PFSK-1 (cell line): ENCODE measurements around the gene CORO1C.

Experiments
- FOXP2 ChIP-seq: optimal IDR thresholded peaks from 2 replicates; pipeline ENCODE3; 2011; ENCODE audit warnings: borderline replicate concordance, control low read depth, inconsistent platforms; ENCODE audit not compliant: insufficient read depth; ENCODE audit errors: extremely low read length, extremely low read depth
- POLR2AphosphoS5 ChIP-seq: IDR thresholded peaks from 2 replicates; pipeline ENCODE4 v1.6.1; 2012; ENCODE audit warnings: low read depth, mild to moderate bottlenecking, control low read depth, low read length, moderate library complexity
- SIN3A ChIP-seq: IDR thresholded peaks from 2 replicates; pipeline ENCODE4 v1.6.1; 2012; ENCODE audit warnings: mild to moderate bottlenecking, low read length, moderate library complexity, borderline replicate concordance; ENCODE audit not compliant: insufficient read depth
- TAF1 ChIP-seq: IDR thresholded peaks from 2 replicates; pipeline ENCODE4 v1.6.1; 2012; ENCODE audit warnings: low read length, control low read depth, borderline replicate concordance; ENCODE audit not compliant: insufficient read depth
- TF ChIP-seq, protein P1 (sequence below), 2 experiments: IDR thresholded peaks; 2 replicates each; pipeline versions ENCODE4 v1.6.1 to v1.8.0; 2011 to 2012; ENCODE audit warnings: low read depth in 2 of 2, low read length in 2 of 2, control low read depth in 1 of 2, inconsistent platforms in 1 of 2, mild to moderate bottlenecking in 1 of 2, moderate library complexity in 1 of 2; ENCODE audit not compliant: insufficient read depth in 1 of 2

The CORO1C gene

GRCh38 chr12:108629151-108629550, 102.2 kb downstream of the CORO1C start:
- TF ChIP-seq TAF1 = no peak
- TF ChIP-seq SIN3A = no peak
- TF ChIP-seq POLR2AphosphoS5 = no peak
- TF ChIP-seq, protein P1, sequence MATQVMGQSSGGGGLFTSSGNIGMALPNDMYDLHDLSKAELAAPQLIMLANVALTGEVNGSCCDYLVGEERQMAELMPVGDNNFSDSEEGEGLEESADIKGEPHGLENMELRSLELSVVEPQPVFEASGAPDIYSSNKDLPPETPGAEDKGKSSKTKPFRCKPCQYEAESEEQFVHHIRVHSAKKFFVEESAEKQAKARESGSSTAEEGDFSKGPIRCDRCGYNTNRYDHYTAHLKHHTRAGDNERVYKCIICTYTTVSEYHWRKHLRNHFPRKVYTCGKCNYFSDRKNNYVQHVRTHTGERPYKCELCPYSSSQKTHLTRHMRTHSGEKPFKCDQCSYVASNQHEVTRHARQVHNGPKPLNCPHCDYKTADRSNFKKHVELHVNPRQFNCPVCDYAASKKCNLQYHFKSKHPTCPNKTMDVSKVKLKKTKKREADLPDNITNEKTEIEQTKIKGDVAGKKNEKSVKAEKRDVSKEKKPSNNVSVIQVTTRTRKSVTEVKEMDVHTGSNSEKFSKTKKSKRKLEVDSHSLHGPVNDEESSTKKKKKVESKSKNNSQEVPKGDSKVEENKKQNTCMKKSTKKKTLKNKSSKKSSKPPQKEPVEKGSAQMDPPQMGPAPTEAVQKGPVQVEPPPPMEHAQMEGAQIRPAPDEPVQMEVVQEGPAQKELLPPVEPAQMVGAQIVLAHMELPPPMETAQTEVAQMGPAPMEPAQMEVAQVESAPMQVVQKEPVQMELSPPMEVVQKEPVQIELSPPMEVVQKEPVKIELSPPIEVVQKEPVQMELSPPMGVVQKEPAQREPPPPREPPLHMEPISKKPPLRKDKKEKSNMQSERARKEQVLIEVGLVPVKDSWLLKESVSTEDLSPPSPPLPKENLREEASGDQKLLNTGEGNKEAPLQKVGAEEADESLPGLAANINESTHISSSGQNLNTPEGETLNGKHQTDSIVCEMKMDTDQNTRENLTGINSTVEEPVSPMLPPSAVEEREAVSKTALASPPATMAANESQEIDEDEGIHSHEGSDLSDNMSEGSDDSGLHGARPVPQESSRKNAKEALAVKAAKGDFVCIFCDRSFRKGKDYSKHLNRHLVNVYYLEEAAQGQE (IDR thresholded peaks at IDR 0.05; ENCODE audit: insufficient read depth in 1 of 2, low read depth in 2 of 2, low read length in 2 of 2) = no peak
- TF ChIP-seq FOXP2 = no peak

DNA sequence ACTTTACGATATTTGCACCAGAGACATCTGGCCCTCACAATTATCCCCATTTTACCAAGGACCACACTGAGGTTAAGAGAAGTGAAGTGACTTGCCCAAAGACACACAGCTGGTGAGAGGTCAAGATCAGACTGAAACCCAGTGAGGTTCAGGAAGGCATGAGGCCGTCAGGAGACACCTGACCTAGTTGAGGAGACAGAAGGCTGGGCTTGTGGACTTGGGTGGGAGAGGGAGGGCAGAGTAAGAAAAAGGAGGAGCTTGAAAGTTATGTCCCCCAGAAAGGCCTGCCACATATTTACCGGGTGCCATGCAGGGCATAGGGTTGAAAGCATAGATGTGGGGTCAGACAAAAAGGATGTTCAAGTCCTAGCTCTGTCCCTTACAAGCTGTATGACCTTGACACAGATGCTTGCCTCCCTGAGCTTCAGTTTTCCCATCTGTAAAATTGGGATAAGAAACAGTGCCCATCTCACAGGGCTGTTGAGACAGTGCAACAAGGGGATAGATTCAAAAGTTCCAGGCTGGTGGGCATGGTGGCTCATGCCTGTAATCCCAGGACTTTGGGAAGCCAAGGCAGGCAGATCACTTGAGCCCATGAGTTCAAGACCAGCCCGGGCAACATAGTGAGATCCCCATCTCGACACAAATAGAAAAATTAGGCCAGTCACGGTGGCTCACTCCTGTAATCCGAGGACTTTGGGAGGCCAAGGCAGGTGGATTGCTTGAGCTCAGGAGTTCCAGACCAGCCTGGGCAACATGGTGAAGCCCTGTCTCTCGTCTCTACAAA, 104.0 kb downstream of the CORO1C start:
- TF ChIP-seq, protein P1 (IDR thresholded peaks at IDR 0.05; ENCODE audit: insufficient read depth in 1 of 2, low read depth in 2 of 2, low read length in 2 of 2) = no peak

GRCh38 chr12:108625228-108625627, 106.1 kb downstream of the CORO1C start:
- TF ChIP-seq, protein P1 (IDR thresholded peaks at IDR 0.05; ENCODE audit: insufficient read depth in 1 of 2, low read depth in 2 of 2, low read length in 2 of 2) = no peak
- no peak for TF ChIP-seq TAF1
- no peak for TF ChIP-seq FOXP2

- TF ChIP-seq TAF1 (no peak), SIN3A (no peak), POLR2AphosphoS5 (no peak), FOXP2 (no peak)
- TF ChIP-seq, protein P1 (IDR thresholded peaks at IDR 0.05; ENCODE audit: insufficient read depth in 1 of 2, low read depth in 2 of 2, low read length in 2 of 2) = no peak
Measured at GRCh38 chr12:108623577-108623976, 107.7 kb downstream of the CORO1C start.

DNA sequence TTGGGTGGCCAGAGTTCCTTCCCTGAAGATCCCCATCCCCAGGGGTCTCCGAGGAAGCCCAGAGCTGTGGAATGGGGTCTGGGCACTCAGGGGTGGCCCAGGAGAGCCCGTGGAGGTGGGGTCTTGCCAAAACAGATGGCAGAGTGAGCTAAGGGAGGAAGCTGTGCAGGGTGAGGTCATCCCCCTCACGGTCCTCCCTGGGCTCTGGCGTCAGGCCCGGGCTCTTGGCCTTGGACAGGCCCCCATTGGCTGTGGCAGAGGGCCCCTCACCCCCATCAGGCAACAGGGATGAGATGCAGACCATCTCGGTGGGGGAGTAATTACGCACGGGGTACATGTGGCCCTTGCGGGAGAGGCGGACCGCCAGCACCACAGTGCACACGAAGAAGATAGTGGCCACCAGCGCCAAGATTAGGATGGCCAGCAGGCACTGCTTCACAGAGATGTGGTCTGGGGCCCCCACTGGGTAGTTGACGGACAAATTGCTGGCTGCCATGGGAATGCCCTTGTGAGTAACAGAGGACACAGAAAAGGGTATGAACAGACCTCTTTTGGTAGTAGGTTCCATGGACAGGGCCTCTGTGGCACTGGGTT, 108.3 kb downstream of the CORO1C start:
- TF ChIP-seq SIN3A (no peak), TAF1 (no peak), POLR2AphosphoS5 (no peak), FOXP2 (no peak)
- TF ChIP-seq, protein P1 (IDR thresholded peaks at IDR 0.05; ENCODE audit: insufficient read depth in 1 of 2, low read depth in 2 of 2, low read length in 2 of 2) = no peak
